GM06990 (cell line): ENCODE measurements around the gene FAT1.

Experiments used
- DNase-seq: peaks from one replicate; pipeline ENCODE4 v3.0.0-alpha.2; 2011; ENCODE audit not compliant: insufficient read length; ENCODE audit errors: extremely low read depth
- H3K27me3 ChIP-seq: replicated peaks from 2 replicates; pipeline ENCODE4 v1.6.0; 2011; ENCODE audit warnings: low read length; ENCODE audit not compliant: control insufficient read depth, insufficient read depth
- H3K36me3 ChIP-seq: 2 replicates; pipeline ENCODE4 v1.5.1; 2011; ENCODE audit warnings: low read length; ENCODE audit not compliant: control insufficient read depth, insufficient read depth
- H3K4me3 ChIP-seq: replicated peaks from 2 replicates; pipeline ENCODE4 v1.5.1; 2011; ENCODE audit warnings: low read depth, mild to moderate bottlenecking, control low read depth, low read length
- TF ChIP-seq, protein P1 (sequence below): IDR thresholded peaks from 2 replicates; pipeline ENCODE4 v1.5.1; 2011; ENCODE audit warnings: low read length, control low read depth, mild to moderate bottlenecking, inconsistent platforms; ENCODE audit not compliant: insufficient read depth, poor library complexity, severe bottlenecking

Gene FAT1

GRCh38 chr4:186644311-186644638 lies 79.4 kb downstream of the FAT1 start:
- TF ChIP-seq, protein P1, sequence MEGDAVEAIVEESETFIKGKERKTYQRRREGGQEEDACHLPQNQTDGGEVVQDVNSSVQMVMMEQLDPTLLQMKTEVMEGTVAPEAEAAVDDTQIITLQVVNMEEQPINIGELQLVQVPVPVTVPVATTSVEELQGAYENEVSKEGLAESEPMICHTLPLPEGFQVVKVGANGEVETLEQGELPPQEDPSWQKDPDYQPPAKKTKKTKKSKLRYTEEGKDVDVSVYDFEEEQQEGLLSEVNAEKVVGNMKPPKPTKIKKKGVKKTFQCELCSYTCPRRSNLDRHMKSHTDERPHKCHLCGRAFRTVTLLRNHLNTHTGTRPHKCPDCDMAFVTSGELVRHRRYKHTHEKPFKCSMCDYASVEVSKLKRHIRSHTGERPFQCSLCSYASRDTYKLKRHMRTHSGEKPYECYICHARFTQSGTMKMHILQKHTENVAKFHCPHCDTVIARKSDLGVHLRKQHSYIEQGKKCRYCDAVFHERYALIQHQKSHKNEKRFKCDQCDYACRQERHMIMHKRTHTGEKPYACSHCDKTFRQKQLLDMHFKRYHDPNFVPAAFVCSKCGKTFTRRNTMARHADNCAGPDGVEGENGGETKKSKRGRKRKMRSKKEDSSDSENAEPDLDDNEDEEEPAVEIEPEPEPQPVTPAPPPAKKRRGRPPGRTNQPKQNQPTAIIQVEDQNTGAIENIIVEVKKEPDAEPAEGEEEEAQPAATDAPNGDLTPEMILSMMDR = no peak
- DNase-seq = no peak
- Histone ChIP-seq H3K36me3 (no peaks in the 10 kb centered on the region), H3K27me3 (no peaks in the 10 kb centered on the region), H3K4me3 (no peak overlapping the region)

- no peak overlapping the region for H3K4me3 ChIP-seq
- DNase-seq = no peak
- TF ChIP-seq, protein P1 = no peak
Measured at GRCh38 chr4:186643501-186644310, 80.0 kb downstream of the FAT1 start.

DNA sequence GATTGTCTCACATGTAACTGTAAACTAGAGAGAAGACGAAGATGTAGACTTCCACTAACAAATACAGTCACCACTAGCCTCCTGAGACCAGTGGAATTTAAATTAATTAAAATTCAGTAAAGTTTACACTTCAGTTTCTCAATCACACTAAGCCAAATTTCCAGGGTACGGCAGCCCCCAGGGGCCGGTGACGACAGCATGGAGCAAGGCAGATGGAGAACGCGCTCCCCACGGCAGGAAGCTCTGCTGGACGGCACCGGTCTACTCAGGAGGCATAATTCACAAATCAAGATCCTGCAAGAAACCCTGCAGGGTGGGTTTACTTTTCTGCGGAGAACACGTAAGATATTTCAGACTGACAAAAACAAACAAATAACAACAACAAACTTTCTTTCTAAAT lies 80.7 kb downstream of the FAT1 start:
- Histone ChIP-seq H3K27me3 (no peaks in the 10 kb centered on the region), H3K4me3 (no peak overlapping the region), H3K36me3 (no peaks in the 10 kb centered on the region)
- DNase-seq = no peak
- TF ChIP-seq, protein P1 = no peak

More at GRCh38 chr4:186643501-186644310, 80.0 kb downstream of the FAT1 start:
- Histone ChIP-seq H3K36me3 (no peaks in the 10 kb centered on the region), H3K27me3 (no peaks in the 10 kb centered on the region)

- Histone ChIP-seq H3K36me3 (no peaks in the 10 kb centered on the region), H3K4me3 (no peak overlapping the region), H3K27me3 (no peaks in the 10 kb centered on the region)
- TF ChIP-seq, protein P1 = no peak
- DNase-seq = no peak
Measured at GRCh38 chr4:186642530-186642929, 81.1 kb downstream of the FAT1 start.

DNA sequence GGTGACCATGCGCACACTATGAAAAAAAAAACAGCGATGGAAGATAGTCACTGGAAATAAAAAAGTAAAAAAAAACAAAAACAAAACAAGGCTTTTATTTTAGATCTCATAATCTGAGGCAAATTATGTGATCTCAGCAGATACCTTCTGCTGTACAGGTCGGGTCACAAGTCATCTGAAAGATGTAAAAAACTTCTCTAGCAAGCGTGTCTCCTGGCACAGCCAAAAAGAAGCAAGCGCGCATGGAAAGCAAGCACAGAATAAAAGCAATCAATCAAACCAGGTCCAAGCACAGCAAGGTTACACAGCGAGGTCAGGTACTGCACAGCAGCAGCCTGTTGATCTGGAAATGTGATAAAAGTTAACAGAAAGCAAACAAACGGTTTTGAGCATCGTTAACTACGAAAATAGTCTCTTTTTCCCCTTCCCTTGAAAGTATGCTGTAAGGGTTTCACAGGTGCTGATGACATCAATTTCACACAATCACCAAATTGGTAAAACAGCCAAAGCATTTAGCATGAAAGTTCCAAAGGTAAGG lies 89.0 kb downstream of the FAT1 start:
- Histone ChIP-seq H3K4me3 (no peak overlapping the region), H3K27me3 (no peaks in the 10 kb centered on the region), H3K36me3 (no peaks in the 10 kb centered on the region)
- TF ChIP-seq, protein P1 = no peak
- DNase-seq = no peak
